ENCODE measurements around the gene GMCL2. TPM values are rescaled to one million over a fixed set of nuclear protein-coding genes. Genes with fewer than 3 reads are reported as not detected.

The GMCL2 gene
- total and polyA plus RNA-seq, 2 experiments from 2014 or later, result not detected

GRCh38 chr5:178145965-178146820 is 41.0 kb downstream of the GMCL2 start:
- no peaks in the 10 kb centered on the region for H3K36me3 ChIP-seq (replicated peaks; ENCODE audit: insufficient read depth, low read depth)
- H3K27me3 ChIP-seq, result no peaks in the 10 kb centered on the region
- H3K4me2 ChIP-seq, result no peak overlapping the region
- no peaks in the 10 kb centered on the region for H4K20me1 ChIP-seq (ENCODE audit: insufficient read depth, poor library complexity, severe bottlenecking)
- 58% methylated on average over 14 of the region's 14 CpGs for WGBS (ENCODE audit: low lambda C conversion rate, missing lambda C conversion rate)
- H3K9me3 ChIP-seq (ENCODE audit: low read depth), result no peaks in the 10 kb centered on the region
- H3K27ac ChIP-seq, result no peak overlapping the region
- DNase-seq (ENCODE audit: low spot score), result peak; percentile 82
- H3K4me1 ChIP-seq (ENCODE audit: insufficient read depth), result no peaks in the 10 kb centered on the region
- H3K79me2 ChIP-seq, result no peaks in the 10 kb centered on the region
- TF ChIP-seq EZH2phosphoT487 (IDR thresholded peaks at IDR 0.05; ENCODE audit: low read depth, severe bottlenecking, unreplicated experiment) (no peak), CTCF (IDR thresholded peaks at IDR 0.05; ENCODE audit: poor library complexity) (peak; percentile 68), EZH2 (IDR thresholded peaks at IDR 0.05; ENCODE audit: borderline replicate concordance) (no peak)
- H3K9me2 ChIP-seq (replicated peaks; ENCODE audit: insufficient read depth), result no peaks in the 10 kb centered on the region
- no peak overlapping the region for H3K4me3 ChIP-seq
- no peak overlapping the region for H2AFZ ChIP-seq

- Histone ChIP-seq H4K20me1 (ENCODE audit: insufficient read depth, poor library complexity, severe bottlenecking) (no peaks in the 10 kb centered on the region), H3K9me2 (replicated peaks; ENCODE audit: insufficient read depth) (no peaks in the 10 kb centered on the region), H3K4me1 (ENCODE audit: insufficient read depth) (no peaks in the 10 kb centered on the region), H3K36me3 (replicated peaks; ENCODE audit: insufficient read depth, low read depth) (no peaks in the 10 kb centered on the region), H3K9me3 (ENCODE audit: low read depth) (no peaks in the 10 kb centered on the region), H3K4me3 (no peak overlapping the region), H3K27ac (no peak overlapping the region), H3K27me3 (no peaks in the 10 kb centered on the region), H3K79me2 (no peaks in the 10 kb centered on the region), H2AFZ (no peak overlapping the region), H3K4me2 (no peak overlapping the region)
- WGBS (ENCODE audit: low lambda C conversion rate, missing lambda C conversion rate), result 96% methylated on average over 10 of the region's 10 CpGs
- no peak for TF ChIP-seq EZH2 (IDR thresholded peaks at IDR 0.05; ENCODE audit: borderline replicate concordance)
- TF ChIP-seq CTCF (IDR thresholded peaks at IDR 0.05; ENCODE audit: poor library complexity), result no peak
- TF ChIP-seq EZH2phosphoT487 (IDR thresholded peaks at IDR 0.05; ENCODE audit: low read depth, severe bottlenecking, unreplicated experiment), result no peak
- DNase-seq (ENCODE audit: low spot score), result no peak
Measured at GRCh38 chr5:178143901-178144300, 43.3 kb downstream of the GMCL2 start.

GRCh38 chr5:178143246-178143645 is 43.9 kb downstream of the GMCL2 start:
- H3K4me2 ChIP-seq, result no peak overlapping the region
- H3K36me3 ChIP-seq (replicated peaks; ENCODE audit: insufficient read depth, low read depth), result no peaks in the 10 kb centered on the region
- H3K9me2 ChIP-seq (replicated peaks; ENCODE audit: insufficient read depth), result no peaks in the 10 kb centered on the region

More at GRCh38 chr5:178143246-178143645, 43.9 kb downstream of the GMCL2 start:
- Histone ChIP-seq H3K4me3 (no peak overlapping the region), H3K27me3 (no peaks in the 10 kb centered on the region), H3K79me2 (no peaks in the 10 kb centered on the region), H2AFZ (no peak overlapping the region), H4K20me1 (ENCODE audit: insufficient read depth, poor library complexity, severe bottlenecking) (no peaks in the 10 kb centered on the region), H3K27ac (no peak overlapping the region), H3K9me3 (ENCODE audit: low read depth) (no peaks in the 10 kb centered on the region), H3K4me1 (ENCODE audit: insufficient read depth) (no peaks in the 10 kb centered on the region)
- DNase-seq (ENCODE audit: low spot score), result no peak
- 94% methylated on average over 6 of the region's 6 CpGs for WGBS (ENCODE audit: low lambda C conversion rate, missing lambda C conversion rate)
- TF ChIP-seq EZH2phosphoT487 (IDR thresholded peaks at IDR 0.05; ENCODE audit: low read depth, severe bottlenecking, unreplicated experiment), result no peak
- TF ChIP-seq EZH2 (IDR thresholded peaks at IDR 0.05; ENCODE audit: borderline replicate concordance), result no peak
- no peak for TF ChIP-seq CTCF (IDR thresholded peaks at IDR 0.05; ENCODE audit: poor library complexity)
